ENCODE results near the gene DES. TPM values are rescaled to one million over a fixed set of nuclear protein-coding genes. Genes with fewer than 3 reads are reported as not detected.
A peak's percentile ranks its signal among the peaks of the same experiment; 100 is the strongest.

Gene DES
- total RNA-seq, 2 experiments from 2014 or later = not detected

- H3K4me1 Mint-ChIP-seq = peaks cover 4% of the 10 kb centered on the region
- CTCF ChIA-PET = interaction anchor here (0.9 kb wide), 1 partner anchor 10 kb away, joined by 3 read pairs; no protein-coding TSS in a partner anchor
These were observed 30.7 kb downstream of the DES start for GRCh38 chr2:219448776-219449341.

GRCh38 chr2:219449609-219450008, 31.4 kb downstream of the DES start:
- POLR2A ChIA-PET = no interaction called here
- CTCF ChIA-PET = interaction anchor here (0.9 kb wide), 1 partner anchor 10 kb away, joined by 3 read pairs; no protein-coding TSS in a partner anchor
- no peak for DNase-seq
- Mint-ChIP-seq H3K4me1 (peaks cover 4% of the 10 kb centered on the region), H3K9me3 (no peaks in the 10 kb centered on the region), H3K4me3 (no peak overlapping the region), H3K36me3 (ENCODE audit: low read depth) (no peaks in the 10 kb centered on the region), H3K27me3 (peaks cover 27% of the 10 kb centered on the region), H3K27ac (no peak overlapping the region)

More at GRCh38 chr2:219448776-219449341, 30.7 kb downstream of the DES start:
- no peak for DNase-seq
- H3K27ac Mint-ChIP-seq = no peak overlapping the region
- H3K27me3 Mint-ChIP-seq = peaks cover 27% of the 10 kb centered on the region
- no peaks in the 10 kb centered on the region for H3K9me3 Mint-ChIP-seq
- POLR2A ChIA-PET = no interaction called here
- H3K36me3 Mint-ChIP-seq (ENCODE audit: low read depth) = no peaks in the 10 kb centered on the region
- H3K4me3 Mint-ChIP-seq = no peak overlapping the region

GRCh38 chr2:219451661-219452360, 33.6 kb downstream of the DES start:
- POLR2A ChIA-PET = no interaction called here
- CTCF ChIA-PET = interaction anchor here (0.5 to 1.5 kb wide), 3 partner anchors 7 to 676 kb away, joined by 3 read pairs; no protein-coding TSS in a partner anchor
- DNase-seq = no peak
- Mint-ChIP-seq H3K36me3 (ENCODE audit: low read depth) (no peaks in the 10 kb centered on the region), H3K4me1 (peaks cover 4% of the 10 kb centered on the region), H3K9me3 (no peaks in the 10 kb centered on the region), H3K4me3 (no peak overlapping the region), H3K27me3 (peaks cover 23% of the 10 kb centered on the region), H3K27ac (no peak overlapping the region)

- H3K9me3 Mint-ChIP-seq = no peaks in the 10 kb centered on the region
- POLR2A ChIA-PET = no interaction called here
- no peak overlapping the region for H3K4me3 Mint-ChIP-seq
- H3K27me3 Mint-ChIP-seq = peaks cover 17% of the 10 kb centered on the region
- no peak overlapping the region for H3K27ac Mint-ChIP-seq
- no peak for DNase-seq
- CTCF ChIA-PET = interaction anchor here (0.9 to 1.8 kb wide), 4 partner anchors 16 to 77 kb away, joined by 3 to 5 read pairs (median 4); no protein-coding TSS in a partner anchor
- peaks cover 5% of the 10 kb centered on the region for H3K4me1 Mint-ChIP-seq
- no peaks in the 10 kb centered on the region for H3K36me3 Mint-ChIP-seq (ENCODE audit: low read depth)
These were observed 34.5 kb downstream of the DES start for GRCh38 chr2:219452361-219453317.

GRCh38 chr2:219453671-219454590, 35.8 kb downstream of the DES start:
- Mint-ChIP-seq H3K4me3 (no peak overlapping the region), H3K27ac (no peak overlapping the region), H3K27me3 (peaks cover 13% of the 10 kb centered on the region), H3K4me1 (peaks cover 10% of the 10 kb centered on the region), H3K36me3 (ENCODE audit: low read depth) (no peaks in the 10 kb centered on the region), H3K9me3 (no peaks in the 10 kb centered on the region)
- no peak for DNase-seq
- POLR2A ChIA-PET = no interaction called here
- CTCF ChIA-PET = interaction anchor here (0.9 to 2.2 kb wide), 5 partner anchors 17 to 76 kb away, joined by 3 to 9 read pairs (median 4); no protein-coding TSS in a partner anchor

- Mint-ChIP-seq H3K36me3 (ENCODE audit: low read depth) (no peaks in the 10 kb centered on the region), H3K27ac (no peak overlapping the region), H3K4me1 (peaks cover 12% of the 10 kb centered on the region), H3K4me3 (no peak overlapping the region), H3K9me3 (no peaks in the 10 kb centered on the region), H3K27me3 (no peaks in the 10 kb centered on the region)
- ChIA-PET POLR2A (no interaction called here), CTCF (interaction anchor here (0.7 to 2.2 kb wide), 6 partner anchors 9 to 75 kb away, joined by 3 to 9 read pairs (median 3); no protein-coding TSS in a partner anchor)
- no peak for DNase-seq
These were observed 37.4 kb downstream of the DES start for GRCh38 chr2:219455581-219455980.

- POLR2A ChIA-PET = no interaction called here
- Mint-ChIP-seq H3K9me3 (no peaks in the 10 kb centered on the region), H3K27me3 (no peaks in the 10 kb centered on the region), H3K36me3 (ENCODE audit: low read depth) (no peaks in the 10 kb centered on the region), H3K4me1 (peaks cover 14% of the 10 kb centered on the region), H3K4me3 (no peak overlapping the region), H3K27ac (no peak overlapping the region)
- no peak for DNase-seq
- CTCF ChIA-PET = interaction anchor here (0.5 to 2.4 kb wide), 4 partner anchors 10 to 141 kb away, joined by 4 to 8 read pairs (median 6); no protein-coding TSS in a partner anchor
These were observed 39.7 kb downstream of the DES start for GRCh38 chr2:219457784-219458369.

GRCh38 chr2:219458996-219459395, 40.8 kb downstream of the DES start:
- ChIA-PET POLR2A (no interaction called here), CTCF (interaction anchor here (0.8 to 2.4 kb wide), 13 partner anchors 8 to 139 kb away, joined by 3 to 7 read pairs (median 3); no protein-coding TSS in a partner anchor)
- Mint-ChIP-seq H3K27me3 (no peaks in the 10 kb centered on the region), H3K9me3 (no peaks in the 10 kb centered on the region), H3K27ac (no peak overlapping the region), H3K4me1 (peaks cover 14% of the 10 kb centered on the region), H3K4me3 (no peak overlapping the region), H3K36me3 (ENCODE audit: low read depth) (no peaks in the 10 kb centered on the region)
- no peak for DNase-seq

GRCh38 chr2:219459460-219460311, 41.5 kb downstream of the DES start:
- peaks cover 14% of the 10 kb centered on the region for H3K4me1 Mint-ChIP-seq
- no peaks in the 10 kb centered on the region for H3K9me3 Mint-ChIP-seq
- DNase-seq = peak; percentile 45
- ChIA-PET CTCF (interaction anchor here (0.8 to 2.4 kb wide), 14 partner anchors 9 to 140 kb away, joined by 3 to 7 read pairs (median 3); no protein-coding TSS in a partner anchor), POLR2A (no interaction called here)
- no peak overlapping the region for H3K27ac Mint-ChIP-seq
- no peaks in the 10 kb centered on the region for H3K27me3 Mint-ChIP-seq
- no peak overlapping the region for H3K4me3 Mint-ChIP-seq
- H3K36me3 Mint-ChIP-seq (ENCODE audit: low read depth) = no peaks in the 10 kb centered on the region

GRCh38 chr2:219460424-219460926, 42.3 kb downstream of the DES start:
- CTCF ChIA-PET = interaction anchor here (1.0 to 1.2 kb wide), 3 partner anchors 16 to 70 kb away, joined by 3 to 6 read pairs (median 4); no protein-coding TSS in a partner anchor
- POLR2A ChIA-PET = no interaction called here
- DNase-seq = no peak
- Mint-ChIP-seq H3K9me3 (no peaks in the 10 kb centered on the region), H3K4me1 (peaks cover 14% of the 10 kb centered on the region), H3K4me3 (no peak overlapping the region), H3K36me3 (ENCODE audit: low read depth) (no peaks in the 10 kb centered on the region), H3K27me3 (no peaks in the 10 kb centered on the region), H3K27ac (no peak overlapping the region)

Measured in activated CD4-positive, alpha-beta T cell treated with anti-CD3 and anti-CD28 coated beads, Interleukin-2, amount 10 ng/mL, durations not matched to agents 7 days and 5 days (primary cell).